ENCODE results near the gene CD72.

The CD72 gene

DNA sequence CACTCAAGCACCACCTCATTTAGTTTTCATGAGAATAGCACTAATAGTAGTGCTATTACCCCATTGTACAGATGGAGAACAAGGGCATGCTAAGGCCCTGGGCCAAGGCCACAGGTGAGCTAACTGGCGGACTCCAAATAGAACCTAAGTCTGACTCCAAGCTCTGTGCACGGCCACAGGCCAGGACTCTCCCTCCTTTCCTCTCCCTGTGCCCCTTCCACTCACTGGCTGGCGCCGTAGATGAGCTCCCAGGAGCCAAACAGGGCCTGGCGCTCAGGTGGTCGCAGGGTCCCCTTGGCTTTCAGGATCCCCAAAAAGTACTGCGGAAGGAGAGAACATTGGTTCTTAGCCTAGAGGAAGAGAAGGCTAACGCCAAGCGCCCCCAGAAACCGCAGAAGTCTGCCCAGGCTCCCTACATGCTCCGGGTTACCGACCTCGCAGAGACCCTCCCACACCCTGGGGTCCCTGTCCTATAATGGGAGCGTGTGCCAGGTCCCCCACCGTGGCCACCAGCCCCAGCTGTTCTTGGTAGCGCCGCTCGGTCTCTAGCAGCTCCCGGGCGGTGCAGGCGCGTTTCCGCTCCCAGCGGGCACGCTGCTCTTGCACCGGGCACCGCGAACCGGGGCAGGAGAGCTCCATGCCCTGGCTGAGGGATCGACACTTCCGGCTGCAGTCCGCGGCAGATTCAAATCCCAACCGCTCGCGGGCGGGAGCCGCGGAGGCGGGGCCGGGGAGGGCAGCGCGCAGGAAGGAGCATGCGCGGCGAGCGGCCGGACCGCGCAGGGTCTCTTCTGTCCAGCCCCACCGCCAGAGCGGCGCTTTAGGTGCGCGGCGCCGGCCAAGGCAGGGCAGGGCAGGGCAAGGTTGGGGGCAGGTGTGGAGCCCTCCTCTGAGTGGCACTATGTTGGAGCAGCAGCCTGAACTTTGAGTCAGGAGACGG is 46.6 kb upstream of the CD72 start, which contains the start of gene ARHGEF39 (continued):
- TF ChIP-seq ZNF76 (tag by site-specific recombination; IDR thresholded peaks at IDR 0.05; ENCODE audit: borderline replicate concordance, low read depth): peak; percentile 72; the same call in 1 of the 2 replicates
- TF ChIP-seq, protein P1, sequence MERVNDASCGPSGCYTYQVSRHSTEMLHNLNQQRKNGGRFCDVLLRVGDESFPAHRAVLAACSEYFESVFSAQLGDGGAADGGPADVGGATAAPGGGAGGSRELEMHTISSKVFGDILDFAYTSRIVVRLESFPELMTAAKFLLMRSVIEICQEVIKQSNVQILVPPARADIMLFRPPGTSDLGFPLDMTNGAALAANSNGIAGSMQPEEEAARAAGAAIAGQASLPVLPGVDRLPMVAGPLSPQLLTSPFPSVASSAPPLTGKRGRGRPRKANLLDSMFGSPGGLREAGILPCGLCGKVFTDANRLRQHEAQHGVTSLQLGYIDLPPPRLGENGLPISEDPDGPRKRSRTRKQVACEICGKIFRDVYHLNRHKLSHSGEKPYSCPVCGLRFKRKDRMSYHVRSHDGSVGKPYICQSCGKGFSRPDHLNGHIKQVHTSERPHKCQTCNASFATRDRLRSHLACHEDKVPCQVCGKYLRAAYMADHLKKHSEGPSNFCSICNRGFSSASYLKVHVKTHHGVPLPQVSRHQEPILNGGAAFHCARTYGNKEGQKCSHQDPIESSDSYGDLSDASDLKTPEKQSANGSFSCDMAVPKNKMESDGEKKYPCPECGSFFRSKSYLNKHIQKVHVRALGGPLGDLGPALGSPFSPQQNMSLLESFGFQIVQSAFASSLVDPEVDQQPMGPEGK (tag by site-specific recombination; IDR thresholded peaks at IDR 0.05): peak; percentile 63
- TF ChIP-seq, protein P2, sequence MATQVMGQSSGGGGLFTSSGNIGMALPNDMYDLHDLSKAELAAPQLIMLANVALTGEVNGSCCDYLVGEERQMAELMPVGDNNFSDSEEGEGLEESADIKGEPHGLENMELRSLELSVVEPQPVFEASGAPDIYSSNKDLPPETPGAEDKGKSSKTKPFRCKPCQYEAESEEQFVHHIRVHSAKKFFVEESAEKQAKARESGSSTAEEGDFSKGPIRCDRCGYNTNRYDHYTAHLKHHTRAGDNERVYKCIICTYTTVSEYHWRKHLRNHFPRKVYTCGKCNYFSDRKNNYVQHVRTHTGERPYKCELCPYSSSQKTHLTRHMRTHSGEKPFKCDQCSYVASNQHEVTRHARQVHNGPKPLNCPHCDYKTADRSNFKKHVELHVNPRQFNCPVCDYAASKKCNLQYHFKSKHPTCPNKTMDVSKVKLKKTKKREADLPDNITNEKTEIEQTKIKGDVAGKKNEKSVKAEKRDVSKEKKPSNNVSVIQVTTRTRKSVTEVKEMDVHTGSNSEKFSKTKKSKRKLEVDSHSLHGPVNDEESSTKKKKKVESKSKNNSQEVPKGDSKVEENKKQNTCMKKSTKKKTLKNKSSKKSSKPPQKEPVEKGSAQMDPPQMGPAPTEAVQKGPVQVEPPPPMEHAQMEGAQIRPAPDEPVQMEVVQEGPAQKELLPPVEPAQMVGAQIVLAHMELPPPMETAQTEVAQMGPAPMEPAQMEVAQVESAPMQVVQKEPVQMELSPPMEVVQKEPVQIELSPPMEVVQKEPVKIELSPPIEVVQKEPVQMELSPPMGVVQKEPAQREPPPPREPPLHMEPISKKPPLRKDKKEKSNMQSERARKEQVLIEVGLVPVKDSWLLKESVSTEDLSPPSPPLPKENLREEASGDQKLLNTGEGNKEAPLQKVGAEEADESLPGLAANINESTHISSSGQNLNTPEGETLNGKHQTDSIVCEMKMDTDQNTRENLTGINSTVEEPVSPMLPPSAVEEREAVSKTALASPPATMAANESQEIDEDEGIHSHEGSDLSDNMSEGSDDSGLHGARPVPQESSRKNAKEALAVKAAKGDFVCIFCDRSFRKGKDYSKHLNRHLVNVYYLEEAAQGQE (tag by site-specific recombination; IDR thresholded peaks at IDR 0.05): peak; percentile 24; the same call in 1 of the 2 replicates
- TF ChIP-seq ZNF654 (tag by site-specific recombination; IDR thresholded peaks at IDR 0.05; ENCODE audit: low read depth): no peak
- TF ChIP-seq ZBTB8A (tag by site-specific recombination; IDR thresholded peaks at IDR 0.05): peak; percentile 62
- TF ChIP-seq ZNF341 (tag by site-specific recombination; IDR thresholded peaks at IDR 0.05; ENCODE audit: low read depth): no peak; the same call in 1 of the 2 replicates

GRCh38 chr9:35662437-35662836 is 44.2 kb upstream of the CD72 start:
- peaks cover 8% of the 10 kb centered on the region; the same call in 1 of the 2 replicates for H3K4me1 ChIP-seq (ENCODE audit: control insufficient read depth, insufficient read depth, low read length)
- POLR2A ChIA-PET: interaction anchor here (1.6 to 3.0 kb wide), 3 partner anchors 26 to 69 kb away, joined by 4 to 23 read pairs (median 15); partner anchors contain the start of genes CREB3 and TLN1
- no peaks in the 10 kb centered on the region for H3K9me3 ChIP-seq (ENCODE audit: control insufficient read depth, insufficient read depth, low read depth, low read length)
- H3K36me3 ChIP-seq (ENCODE audit: control insufficient read depth in 2 of 2, insufficient read depth in 1 of 2, low read length in 2 of 2): peaks cover 5 to 40% of the 10 kb centered on the region in 2 experiments
- CTCF ChIA-PET: interaction anchor here (0.5 to 14.5 kb wide), 9 partner anchors 15 to 143 kb away, joined by 3 to 157 read pairs (median 13); partner anchors contain the start of gene TPM2
- no peak overlapping the region for H3K27ac ChIP-seq (ENCODE audit: extremely low read depth, low read depth, low read length)
- no peak overlapping the region for H3K4me3 ChIP-seq (ENCODE audit: low read depth, low read length)
- TF ChIP-seq ZNF626 (tag by site-specific recombination; IDR thresholded peaks at IDR 0.05) (no peak), ZNF239 (tag by site-specific recombination; IDR thresholded peaks at IDR 0.05) (no peak), TRIM28 (IDR thresholded peaks at IDR 0.05; ENCODE audit: borderline replicate concordance, low read length) (no peak), ZNF16 (tag by site-specific recombination; IDR thresholded peaks at IDR 0.05; ENCODE audit: low read depth) (no peak), HOXD13 (CRISPR knock-in tag; IDR thresholded peaks at IDR 0.05; ENCODE audit: borderline replicate concordance) (no peak)

GRCh38 chr9:35661756-35662350 is 43.6 kb upstream of the CD72 start:
- H3K27ac ChIP-seq (ENCODE audit: extremely low read depth, low read depth, low read length): no peak overlapping the region
- H3K9me3 ChIP-seq (ENCODE audit: control insufficient read depth, insufficient read depth, low read depth, low read length): no peaks in the 10 kb centered on the region
- H3K36me3 ChIP-seq (ENCODE audit: control insufficient read depth in 2 of 2, insufficient read depth in 1 of 2, low read length in 2 of 2): peaks cover 5 to 40% of the 10 kb centered on the region in 2 experiments
- no peak overlapping the region for H3K4me3 ChIP-seq (ENCODE audit: low read depth, low read length)
- peaks cover 8% of the 10 kb centered on the region; the same call in 1 of the 2 replicates for H3K4me1 ChIP-seq (ENCODE audit: control insufficient read depth, insufficient read depth, low read length)
- POLR2A ChIA-PET: interaction anchor here (0.6 to 3.0 kb wide), 7 partner anchors 27 to 546 kb away, joined by 3 to 23 read pairs (median 4); partner anchors contain the start of genes ATOSB, CREB3 and TLN1
- CTCF ChIA-PET: interaction anchor here (0.5 to 14.5 kb wide), 14 partner anchors 11 to 74 kb away, joined by 3 to 157 read pairs (median 5); partner anchors contain the start of genes CREB3, TLN1 and TPM2
- TF ChIP-seq ZNF837 (tag by site-specific recombination; IDR thresholded peaks at IDR 0.05): no peak
- no peak for TF ChIP-seq ZNF138 (tag by site-specific recombination; IDR thresholded peaks at IDR 0.05; ENCODE audit: borderline replicate concordance)
- TF ChIP-seq ZSCAN4 (tag by site-specific recombination; IDR thresholded peaks at IDR 0.05): no peak
- no peak for TF ChIP-seq ZIC2 (tag by site-specific recombination; IDR thresholded peaks at IDR 0.05)
- TF ChIP-seq PRDM6 (tag by site-specific recombination; IDR thresholded peaks at IDR 0.05): no peak
- TF ChIP-seq, protein P3, sequence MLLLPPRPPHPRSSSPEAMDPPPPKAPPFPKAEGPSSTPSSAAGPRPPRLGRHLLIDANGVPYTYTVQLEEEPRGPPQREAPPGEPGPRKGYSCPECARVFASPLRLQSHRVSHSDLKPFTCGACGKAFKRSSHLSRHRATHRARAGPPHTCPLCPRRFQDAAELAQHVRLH (tag by site-specific recombination; IDR thresholded peaks at IDR 0.05): no peak
- TF ChIP-seq ZNF2 (tag by site-specific recombination; IDR thresholded peaks at IDR 0.05): no peak
- TF ChIP-seq ZBTB17 (tag by site-specific recombination; IDR thresholded peaks at IDR 0.05): no peak

Data from HEK293 (cell line).